GM23248 (cell line): Measurements from ENCODE around the gene CIC. TPM values are rescaled to one million over a fixed set of nuclear protein-coding genes. Genes with fewer than 3 reads are reported as not detected.

Experiments used
- DNase-seq: peaks from one replicate; pipeline ENCODE4 v3.0.0-alpha.2; 2015
- H2AFZ ChIP-seq: fragments of 200-600 bp; sonication (generic); 2 replicates; pipeline ENCODE4 v1.6.1; 2016; ENCODE audit warnings: antibody characterized with exemption
- H3F3A ChIP-seq: fragments of 200-600 bp; sonication (generic); 2 replicates; pipeline ENCODE4 v1.6.1; 2016; ENCODE audit warnings: mild to moderate bottlenecking, antibody characterized with exemption, mixed run types; ENCODE audit not compliant: insufficient read depth
- H3K27ac ChIP-seq: fragments of 200-600 bp; sonication (generic); 2 replicates; pipeline ENCODE4 v1.5.1; 2016; ENCODE audit warnings: mild to moderate bottlenecking
- H3K27me3 ChIP-seq: fragments of 200-600 bp; sonication (generic); replicated peaks from 2 replicates; pipeline ENCODE4 v1.6.1; 2016; ENCODE audit warnings: mild to moderate bottlenecking; ENCODE audit not compliant: insufficient read depth
- H3K36me3 ChIP-seq: fragments of 200-600 bp; sonication (generic); 2 replicates; pipeline ENCODE4 v1.6.1; 2016; ENCODE audit warnings: low read depth, mild to moderate bottlenecking
- H3K4me1 ChIP-seq: fragments of 200-600 bp; sonication (generic); 2 replicates; pipeline ENCODE4 v1.6.1; 2016; ENCODE audit warnings: mild to moderate bottlenecking; ENCODE audit not compliant: insufficient read depth
- H3K4me2 ChIP-seq: fragments of 200-600 bp; sonication (generic); one replicate; pipeline ENCODE4 v1.6.1; 2016; ENCODE audit warnings: mild to moderate bottlenecking; ENCODE audit not compliant: unreplicated experiment
- H3K4me3 ChIP-seq: fragments of 200-600 bp; sonication (generic); 2 replicates; pipeline ENCODE4 v1.5.1; 2016; ENCODE audit warnings: mild to moderate bottlenecking
- H3K79me2 ChIP-seq: fragments of 200-600 bp; sonication (generic); 2 replicates; pipeline ENCODE4 v1.6.1; 2016; ENCODE audit warnings: mild to moderate bottlenecking; ENCODE audit not compliant: insufficient read depth
- H3K9ac ChIP-seq: fragments of 200-600 bp; sonication (generic); 2 replicates; pipeline ENCODE4 v1.6.1; 2016; ENCODE audit warnings: mild to moderate bottlenecking
- H3K9me2 ChIP-seq: fragments of 200-600 bp; sonication (generic); 2 replicates; pipeline ENCODE4 v1.6.1; 2016; ENCODE audit warnings: mixed run types, mild to moderate bottlenecking, moderate library complexity; ENCODE audit not compliant: insufficient read depth
- H3K9me3 ChIP-seq: fragments of 200-600 bp; sonication (generic); one replicate; pipeline ENCODE4 v1.6.1; 2017; ENCODE audit warnings: low read depth
- H4K20me1 ChIP-seq: fragments of 200-600 bp; sonication (generic); 2 replicates; pipeline ENCODE4 v1.6.0; 2016; ENCODE audit not compliant: insufficient read depth
- EZH2 ChIP-seq: fragments of 200-600 bp; sonication (generic); IDR thresholded peaks from 2 replicates; pipeline ENCODE4 v1.6.1; 2018; ENCODE audit warnings: antibody characterized with exemption, mild to moderate bottlenecking; ENCODE audit not compliant: insufficient read depth, poor library complexity, severe bottlenecking
- EZH2phosphoT487 ChIP-seq: fragments of 200-600 bp; sonication (generic); IDR thresholded peaks from 2 replicates; pipeline ENCODE4 v1.6.1; 2018; ENCODE audit warnings: antibody characterized with exemption, moderate library complexity, mild to moderate bottlenecking, low read depth; ENCODE audit not compliant: insufficient read depth
- WGBS, 2 experiments: methylation state at CpG; one replicate each; pipeline ENCODE4 v1.1.6; 2015 to 2017; ENCODE audit warnings: low lambda C conversion rate in 2 of 2, low coverage in 1 of 2; ENCODE audit errors: missing lambda C conversion rate in 2 of 2; 5-methylcytosine and 5-hydroxymethylcytosine counted together
- in situ Hi-C: fragments of 300-500 bp; cut with MboI; formaldehyde crosslinking; loops from 2 replicates; pipeline ENCODE4 v1.15.0; 2020
- polyA plus RNA-seq: library from polyadenylated mRNA; unstranded; fragments of >200 nt; fragmentation: Nextera tagmentation; extraction: Ambion mirVana; gene quantifications from 2 replicates; pipeline ENCODE4 v1.2.1, GENCODE V29; 2016
- total RNA-seq: library from RNA; depleted of rRNA; stranded (reverse); fragments of >200 nt; shearing (Covaris generic); gene quantifications from 2 replicates; pipeline ENCODE4 v1.2.3, GENCODE V29; 2014

Gene CIC
- total and polyA plus RNA-seq, 2 experiments from 2014 or later: 8.3 to 17.5 TPM

- TF ChIP-seq EZH2phosphoT487 (no peak), EZH2 (no peak)
- Histone ChIP-seq H3K4me2 (no peak overlapping the region), H3K27ac (no peak overlapping the region), H3K9me3 (no peaks in the 10 kb centered on the region), H3K9ac (no peak overlapping the region), H2AFZ (no peak overlapping the region), H3K79me2 (peaks cover 11% of the 10 kb centered on the region; the same call in 1 of the 2 replicates), H3K27me3 (no peaks in the 10 kb centered on the region), H3K4me3 (no peak overlapping the region), H3K36me3 (peaks cover 8% of the 10 kb centered on the region; the same call in 1 of the 2 replicates), H3F3A (no peaks in the 10 kb centered on the region), H4K20me1 (no peaks in the 10 kb centered on the region), H3K4me1 (no peaks in the 10 kb centered on the region), H3K9me2 (no peaks in the 10 kb centered on the region)
- no peak for DNase-seq
- in situ Hi-C loops: no loop called here
- 93% methylated on average over 26 to 27 of the region's 27 CpGs for WGBS, 2 experiments
Observed at GRCh38 chr19:42292042-42292960, 23.2 kb downstream of the CIC start.

GRCh38 chr19:42292963-42293362, 23.9 kb downstream of the CIC start:
- Histone ChIP-seq H3K9ac (no peak overlapping the region), H4K20me1 (no peaks in the 10 kb centered on the region), H3K27me3 (no peaks in the 10 kb centered on the region), H3K9me3 (no peaks in the 10 kb centered on the region), H3K4me3 (no peak overlapping the region), H3F3A (no peaks in the 10 kb centered on the region), H2AFZ (no peak overlapping the region), H3K36me3 (peaks cover 8% of the 10 kb centered on the region; the same call in 1 of the 2 replicates), H3K9me2 (no peaks in the 10 kb centered on the region), H3K4me2 (no peak overlapping the region), H3K4me1 (no peaks in the 10 kb centered on the region), H3K79me2 (peaks cover 5% of the 10 kb centered on the region; the same call in 1 of the 2 replicates), H3K27ac (no peak overlapping the region)
- in situ Hi-C loops: no loop called here
- no peak for TF ChIP-seq EZH2phosphoT487
- 90 to 93% methylated on average over 12 to 14 of the region's 14 CpGs for WGBS, 2 experiments
- no peak for DNase-seq

GRCh38 chr19:42293540-42293939, 24.5 kb downstream of the CIC start:
- no peak overlapping the region for H3K9ac ChIP-seq
- DNase-seq: no peak
- no peaks in the 10 kb centered on the region for H3K9me3 ChIP-seq
- H3K79me2 ChIP-seq: no peaks in the 10 kb centered on the region
- no peak overlapping the region for H3K27ac ChIP-seq
- H3F3A ChIP-seq: no peaks in the 10 kb centered on the region
- H4K20me1 ChIP-seq: no peaks in the 10 kb centered on the region
- no peak for TF ChIP-seq EZH2phosphoT487
- no peak for TF ChIP-seq EZH2
- H3K4me2 ChIP-seq: no peak overlapping the region
- in situ Hi-C loops: no loop called here
- 70 to 75% methylated on average over 13 to 17 of the region's 17 CpGs for whole genome bisulfite sequencing, 2 experiments
- no peaks in the 10 kb centered on the region for H3K4me1 ChIP-seq
- no peak overlapping the region for H2AFZ ChIP-seq
- no peaks in the 10 kb centered on the region for H3K27me3 ChIP-seq
- H3K9me2 ChIP-seq: no peaks in the 10 kb centered on the region
- H3K4me3 ChIP-seq: no peak overlapping the region
- H3K36me3 ChIP-seq: peaks cover 8% of the 10 kb centered on the region; the same call in 1 of the 2 replicates

GRCh38 chr19:42293948-42294347, 24.9 kb downstream of the CIC start:
- no peak overlapping the region for H3K4me3 ChIP-seq
- in situ Hi-C loops: no loop called here
- H3F3A ChIP-seq: no peaks in the 10 kb centered on the region
- no peaks in the 10 kb centered on the region for H3K4me1 ChIP-seq
- H3K9me2 ChIP-seq: no peaks in the 10 kb centered on the region
- WGBS, 2 experiments: 91 to 97% methylated on average over 10 to 15 of the region's 15 CpGs
- no peak for TF ChIP-seq EZH2
- TF ChIP-seq EZH2phosphoT487: no peak
- no peaks in the 10 kb centered on the region for H3K9me3 ChIP-seq
- no peaks in the 10 kb centered on the region for H3K27me3 ChIP-seq
- H3K36me3 ChIP-seq: peaks cover 8% of the 10 kb centered on the region; the same call in 1 of the 2 replicates
- H3K27ac ChIP-seq: no peak overlapping the region
- no peaks in the 10 kb centered on the region for H3K79me2 ChIP-seq
- no peak overlapping the region for H3K9ac ChIP-seq
- H3K4me2 ChIP-seq: no peak overlapping the region
- H4K20me1 ChIP-seq: no peaks in the 10 kb centered on the region
- DNase-seq: no peak
- no peak overlapping the region for H2AFZ ChIP-seq
